Activated naive CD4-positive, alpha-beta T cell treated with anti-CD3 and anti-CD28 coated beads, Interleukin-2, amount 50 U/mL, for 24 hours (primary cell): ENCODE data around the gene SEC24C.
"Not testable (repeated sequence)": the region's sequence is repeated elsewhere in the genome, so short reads cannot be mapped to it uniquely, and the experiment has no call there.

Experiments used
- H3K27ac Mint-ChIP-seq: one replicate; pipeline ENCODE4 v1.8.0; 2021; ENCODE audit warnings: mild to moderate bottlenecking, mixed read lengths
- H3K27me3 Mint-ChIP-seq: one replicate; pipeline ENCODE4 v1.8.0; 2021; ENCODE audit warnings: mixed read lengths
- H3K36me3 Mint-ChIP-seq: one replicate; pipeline ENCODE4 v1.8.0; 2021; ENCODE audit warnings: mixed read lengths
- H3K4me1 Mint-ChIP-seq: one replicate; pipeline ENCODE4 v1.8.0; 2021; ENCODE audit warnings: mixed read lengths
- H3K4me3 Mint-ChIP-seq: one replicate; pipeline ENCODE4 v1.8.0; 2021; ENCODE audit warnings: mild to moderate bottlenecking, mixed read lengths
- H3K9me3 Mint-ChIP-seq: one replicate; pipeline ENCODE4 v1.8.0; 2021; ENCODE audit warnings: mixed read lengths

SEC24C gene

DNA sequence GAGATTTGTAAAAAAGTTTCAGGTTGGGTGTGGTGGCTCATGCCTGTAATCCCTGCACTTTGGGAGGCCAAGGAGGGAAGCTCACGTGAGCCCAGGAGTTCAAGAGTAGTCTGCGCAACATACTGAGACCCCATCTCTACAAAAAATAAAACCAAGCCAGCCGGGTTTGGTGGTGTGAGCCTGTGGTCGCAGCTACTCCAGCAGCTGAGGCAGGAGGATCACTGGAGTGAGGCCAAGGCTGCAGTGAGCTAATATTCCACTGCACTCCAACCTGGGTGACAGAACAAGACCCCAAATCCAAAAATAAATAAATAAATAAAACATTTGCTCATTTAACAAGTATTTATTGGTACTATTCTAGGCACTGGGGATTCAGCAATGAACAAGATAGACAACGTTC is 36.1 kb downstream of the SEC24C start:
- Mint-ChIP-seq H3K4me3 (peak overlapping the region; percentile 100), H3K36me3 (peaks cover 10% of the 10 kb centered on the region), H3K4me1 (peaks cover 51% of the 10 kb centered on the region), H3K27me3 (no peaks in the 10 kb centered on the region), H3K27ac (peak overlapping the region; percentile 37), H3K9me3 (no peaks in the 10 kb centered on the region)

DNA sequence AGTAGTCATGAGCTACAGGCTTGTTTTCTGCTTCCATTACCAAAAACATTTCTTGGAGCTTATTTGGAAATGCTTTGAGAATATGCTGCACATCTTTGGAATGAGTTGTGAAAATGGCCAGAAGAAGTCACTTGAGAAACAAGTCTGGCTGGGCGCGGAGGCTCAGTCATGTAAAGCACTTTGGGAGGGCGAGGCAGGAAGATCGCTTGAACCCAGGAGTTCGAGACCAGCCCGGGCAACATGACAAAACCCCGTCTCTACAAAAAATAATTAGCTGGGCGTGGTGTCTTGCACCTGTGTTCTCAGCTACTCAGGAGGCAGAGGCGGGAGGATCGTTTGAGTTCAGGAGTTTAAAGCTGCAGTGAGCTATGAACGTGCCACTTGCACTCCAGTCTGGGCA is 36.8 kb downstream of the SEC24C start:
- Mint-ChIP-seq H3K27me3 (no peaks in the 10 kb centered on the region), H3K4me3 (peak overlapping the region; percentile 100), H3K27ac (peak overlapping the region; percentile 76), H3K4me1 (peaks cover 47% of the 10 kb centered on the region), H3K9me3 (no peaks in the 10 kb centered on the region), H3K36me3 (peaks cover 7% of the 10 kb centered on the region)

DNA sequence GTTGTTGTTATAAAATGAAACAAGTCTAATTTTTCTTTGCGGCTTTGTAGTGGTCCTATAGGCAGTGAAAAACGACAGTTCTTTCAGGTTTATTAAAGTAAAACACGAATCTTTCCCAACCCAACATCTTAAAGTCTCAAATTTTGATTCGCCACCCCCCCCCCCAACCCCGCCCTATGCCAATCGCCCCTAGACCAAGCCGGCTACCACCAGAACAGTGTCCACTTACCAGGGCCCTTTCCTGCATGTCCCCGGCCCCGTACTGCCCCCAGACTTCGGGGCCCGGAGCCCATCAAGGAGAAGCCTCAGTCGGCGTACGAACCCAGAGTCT is 37.3 kb downstream of the SEC24C start:
- H3K9me3 Mint-ChIP-seq, result no peaks in the 10 kb centered on the region
- H3K4me3 Mint-ChIP-seq, result peak overlapping the region; percentile 100
- no peaks in the 10 kb centered on the region for H3K27me3 Mint-ChIP-seq
- H3K4me1 Mint-ChIP-seq, result peaks cover 52% of the 10 kb centered on the region
- peaks cover 8% of the 10 kb centered on the region for H3K36me3 Mint-ChIP-seq
- H3K27ac Mint-ChIP-seq, result peak overlapping the region; percentile 100

DNA sequence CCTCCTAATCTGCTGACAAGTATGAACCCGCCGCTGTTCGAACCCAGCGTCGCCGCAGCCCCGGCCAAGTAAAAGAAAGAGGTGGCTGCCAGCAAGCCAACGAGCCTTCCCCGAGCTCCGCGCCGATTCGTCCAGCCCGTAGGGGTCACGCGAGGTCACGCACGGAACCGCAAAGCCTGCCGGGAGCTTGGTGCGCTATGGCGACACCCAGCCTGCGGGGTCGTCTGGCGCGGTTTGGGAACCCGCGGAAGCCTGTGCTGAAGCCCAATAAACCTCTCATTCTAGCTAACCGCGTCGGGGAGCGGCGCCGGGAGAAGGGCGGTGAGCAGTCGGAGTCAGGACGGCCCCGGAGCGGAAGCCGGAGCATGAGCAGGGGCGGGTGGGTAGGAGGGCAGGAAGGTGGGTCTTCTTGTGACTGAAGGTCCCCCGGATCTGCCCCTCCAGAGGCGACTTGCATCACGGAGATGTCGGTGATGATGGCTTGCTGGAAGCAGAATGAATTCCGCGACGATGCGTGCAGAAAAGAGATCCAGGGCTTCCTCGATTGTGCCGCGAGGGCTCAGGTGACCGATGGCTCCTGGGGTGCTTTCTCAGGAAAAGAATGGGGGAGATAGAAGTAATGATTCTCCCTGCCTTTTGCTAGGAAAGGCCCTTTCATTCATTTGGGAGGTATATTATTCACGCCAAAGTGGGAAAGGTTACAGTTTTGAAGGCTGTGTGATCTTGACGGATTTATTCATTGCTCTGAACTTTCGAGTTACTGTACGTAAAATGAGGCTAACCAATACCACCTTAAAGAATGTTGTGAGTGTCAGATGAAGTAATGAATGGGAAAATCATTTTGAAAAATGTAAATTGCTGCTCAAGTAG is 37.9 kb downstream of the SEC24C start, which contains the start of gene CHCHD1:
TSS of gene CHCHD1 (plus strand) at position 170 of the 870 bp plus-strand sequence. CDS start at position 198, 28 bp downstream.
- H3K4me3 Mint-ChIP-seq, result peak within 1 kb of the TSS; percentile 100
- peak within 1 kb of the TSS; percentile 100 for H3K27ac Mint-ChIP-seq
- peaks cover 51% of the 10 kb centered on the region for H3K4me1 Mint-ChIP-seq
- peaks cover 8% of the 10 kb centered on the region for H3K36me3 Mint-ChIP-seq
- H3K27me3 Mint-ChIP-seq, result no peaks in the 10 kb centered on the region
- H3K9me3 Mint-ChIP-seq, result no peaks in the 10 kb centered on the region

DNA sequence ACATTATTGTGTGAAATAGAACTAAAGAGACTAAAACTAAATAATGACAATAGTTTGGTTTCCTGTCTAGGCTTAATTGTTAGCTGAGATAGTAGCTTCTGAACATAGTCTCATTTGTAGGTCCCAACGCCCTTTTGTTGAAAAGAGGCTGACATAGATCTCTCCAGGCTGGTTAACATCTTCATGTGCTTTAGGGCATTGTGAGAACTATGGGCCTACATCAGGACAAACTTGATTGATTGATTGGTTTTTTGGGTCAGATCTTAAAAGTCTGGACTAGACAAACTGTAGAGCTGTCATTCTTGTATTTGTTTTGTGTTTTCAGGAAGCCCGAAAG is 38.5 kb downstream of the SEC24C start:
- Mint-ChIP-seq H3K27ac (peak overlapping the region; percentile 100), H3K27me3 (no peaks in the 10 kb centered on the region), H3K9me3 (no peaks in the 10 kb centered on the region), H3K4me3 (peak overlapping the region; percentile 100), H3K4me1 (peaks cover 52% of the 10 kb centered on the region), H3K36me3 (peaks cover 8% of the 10 kb centered on the region)

DNA sequence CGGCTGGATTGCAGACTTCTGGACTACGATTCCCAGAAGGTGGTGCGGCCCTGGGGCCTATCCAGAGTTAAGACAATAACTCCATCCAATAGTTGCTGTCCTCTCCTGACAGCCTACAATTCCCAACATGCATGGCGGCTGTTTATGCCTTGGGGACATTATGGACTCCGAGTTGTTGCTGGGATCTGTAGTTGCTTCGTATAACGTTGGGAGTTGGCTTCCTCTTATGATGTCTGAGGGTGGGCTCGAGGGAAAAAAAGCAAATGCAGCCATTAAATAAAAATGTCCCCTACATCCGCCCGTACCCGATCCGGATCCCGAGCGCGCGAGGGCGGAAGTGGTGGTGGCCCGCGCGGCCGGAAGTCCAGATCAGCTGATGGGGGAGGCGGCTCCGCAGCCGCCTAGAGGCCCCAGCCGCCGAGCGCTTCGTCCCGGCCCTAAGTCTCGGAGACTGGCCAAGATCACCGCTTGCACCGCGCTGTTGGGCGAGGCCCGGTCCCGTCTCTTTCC is 41.1 kb downstream of the SEC24C start, which contains the start of gene ZSWIM8:
TSS of gene ZSWIM8 (plus strand) at position 396 of the 510 bp plus-strand sequence. CDS start 273 bp downstream, outside the sequence.
- no peaks in the 10 kb centered on the region for H3K27me3 Mint-ChIP-seq
- peaks cover 12% of the 10 kb centered on the region for H3K36me3 Mint-ChIP-seq
- H3K4me3 Mint-ChIP-seq, result peak within 1 kb of the TSS; percentile 97
- H3K9me3 Mint-ChIP-seq, result no peaks in the 10 kb centered on the region
- H3K4me1 Mint-ChIP-seq, result peaks cover 48% of the 10 kb centered on the region
- peak within 1 kb of the TSS; percentile 95 for H3K27ac Mint-ChIP-seq

DNA sequence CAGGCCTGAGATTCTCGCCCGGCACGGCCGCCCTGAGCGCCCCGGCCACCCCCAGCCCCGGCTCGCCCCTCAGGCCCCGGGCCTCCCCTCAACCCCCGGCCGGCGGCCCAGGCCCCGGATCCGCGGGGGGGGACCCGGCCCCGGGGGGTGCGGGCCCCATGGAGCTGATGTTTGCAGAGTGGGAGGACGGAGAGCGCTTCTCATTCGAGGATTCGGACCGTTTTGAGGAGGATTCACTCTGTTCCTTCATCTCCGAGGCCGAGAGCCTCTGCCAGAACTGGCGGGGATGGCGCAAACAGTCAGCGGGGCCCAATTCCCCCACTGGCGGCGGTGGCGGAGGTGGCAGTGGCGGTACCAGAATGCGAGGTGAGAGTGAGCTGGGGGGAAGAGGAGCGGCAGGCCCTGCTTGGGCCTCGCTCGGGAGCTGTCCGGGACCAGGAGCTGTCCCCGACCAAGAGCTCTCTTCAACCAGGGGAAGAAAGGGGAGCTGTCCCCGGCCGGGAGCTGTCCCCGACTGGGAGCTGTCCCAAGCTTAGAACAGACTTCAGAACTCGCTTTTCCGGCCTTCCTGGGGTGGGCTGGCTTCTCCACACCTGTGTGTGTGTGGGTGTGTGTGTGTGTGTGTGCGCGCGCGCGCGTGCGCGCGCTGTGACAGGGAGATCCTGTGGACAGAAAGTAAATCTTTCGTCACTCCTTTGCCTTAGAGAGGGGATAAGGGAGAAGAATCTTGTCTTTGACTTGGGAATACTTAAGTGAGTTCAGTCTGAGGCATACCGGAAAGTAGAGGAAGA is 41.7 kb downstream of the SEC24C start:
- peaks cover 42% of the 10 kb centered on the region for H3K4me1 Mint-ChIP-seq
- peaks cover 12% of the 10 kb centered on the region for H3K36me3 Mint-ChIP-seq
- H3K27me3 Mint-ChIP-seq, result no peaks in the 10 kb centered on the region
- H3K27ac Mint-ChIP-seq, result peak overlapping the region; percentile 95
- H3K4me3 Mint-ChIP-seq, result peak overlapping the region; percentile 97
- H3K9me3 Mint-ChIP-seq, result no peaks in the 10 kb centered on the region

DNA sequence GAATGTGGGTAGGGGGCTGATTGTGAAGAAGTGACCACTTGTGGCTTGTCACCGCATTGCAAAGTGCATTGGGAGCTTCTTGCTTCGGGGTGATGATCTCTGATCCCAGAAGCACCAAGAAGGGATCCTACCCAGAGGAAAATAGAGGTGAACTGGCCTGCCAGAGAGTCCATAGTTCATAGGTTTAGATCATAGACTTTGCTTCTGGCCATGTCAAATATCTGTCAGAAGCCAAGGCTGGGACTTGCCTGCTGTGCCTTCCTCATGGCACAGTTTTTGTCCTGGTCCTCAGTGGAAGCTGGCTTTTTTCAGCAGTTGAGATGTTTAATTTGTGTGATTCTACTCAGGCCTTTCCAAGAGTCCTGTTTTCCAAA is 42.3 kb downstream of the SEC24C start:
- peak overlapping the region; percentile 97 for H3K4me3 Mint-ChIP-seq
- H3K4me1 Mint-ChIP-seq, result peaks cover 39% of the 10 kb centered on the region
- no peaks in the 10 kb centered on the region for H3K27me3 Mint-ChIP-seq
- peak overlapping the region; percentile 91 for H3K27ac Mint-ChIP-seq
- peaks cover 12% of the 10 kb centered on the region for H3K36me3 Mint-ChIP-seq
- no peaks in the 10 kb centered on the region for H3K9me3 Mint-ChIP-seq

DNA sequence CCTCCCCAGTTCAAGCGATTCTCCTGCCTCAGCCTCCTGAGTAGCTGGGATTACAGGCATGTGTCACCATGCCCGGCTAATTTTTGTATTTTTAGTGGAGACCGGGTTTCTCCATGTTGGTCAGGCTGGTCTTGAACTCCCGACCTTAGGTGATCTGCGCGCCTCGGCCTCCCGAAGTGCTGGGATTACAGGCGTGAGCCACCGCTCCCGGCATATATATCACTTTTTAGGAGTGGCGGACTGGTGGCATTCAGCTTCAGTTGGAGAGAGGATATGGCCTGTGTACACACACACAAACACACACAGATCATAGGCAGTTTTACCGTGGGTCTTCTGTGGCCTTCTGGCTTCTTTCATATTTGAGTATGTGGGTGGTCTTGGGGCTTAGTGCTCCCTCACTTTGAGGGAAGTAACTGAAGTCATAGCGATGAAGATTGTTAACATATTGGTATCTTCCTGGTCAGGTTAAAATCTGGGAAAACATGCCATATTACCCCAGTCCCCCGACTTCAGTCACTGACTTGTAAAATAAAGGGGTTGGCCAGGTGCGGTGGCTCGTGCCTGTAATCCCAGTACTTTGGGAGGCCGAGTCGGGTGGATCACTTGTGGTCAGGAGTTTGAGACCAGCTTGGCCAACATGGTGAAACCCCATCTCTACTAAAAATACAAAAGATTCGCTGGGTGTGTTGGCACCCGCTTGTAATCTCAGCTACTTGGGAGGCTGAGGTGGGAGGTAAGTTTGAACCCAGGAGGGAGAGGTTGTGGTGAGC is 43.0 kb downstream of the SEC24C start:
- Mint-ChIP-seq H3K4me3 (peak overlapping the region; percentile 52), H3K4me1 (peaks cover 35% of the 10 kb centered on the region)
- not testable (repeated sequence) for H3K36me3 Mint-ChIP-seq, H3K9me3 Mint-ChIP-seq, H3K27me3 Mint-ChIP-seq, H3K27ac Mint-ChIP-seq

DNA sequence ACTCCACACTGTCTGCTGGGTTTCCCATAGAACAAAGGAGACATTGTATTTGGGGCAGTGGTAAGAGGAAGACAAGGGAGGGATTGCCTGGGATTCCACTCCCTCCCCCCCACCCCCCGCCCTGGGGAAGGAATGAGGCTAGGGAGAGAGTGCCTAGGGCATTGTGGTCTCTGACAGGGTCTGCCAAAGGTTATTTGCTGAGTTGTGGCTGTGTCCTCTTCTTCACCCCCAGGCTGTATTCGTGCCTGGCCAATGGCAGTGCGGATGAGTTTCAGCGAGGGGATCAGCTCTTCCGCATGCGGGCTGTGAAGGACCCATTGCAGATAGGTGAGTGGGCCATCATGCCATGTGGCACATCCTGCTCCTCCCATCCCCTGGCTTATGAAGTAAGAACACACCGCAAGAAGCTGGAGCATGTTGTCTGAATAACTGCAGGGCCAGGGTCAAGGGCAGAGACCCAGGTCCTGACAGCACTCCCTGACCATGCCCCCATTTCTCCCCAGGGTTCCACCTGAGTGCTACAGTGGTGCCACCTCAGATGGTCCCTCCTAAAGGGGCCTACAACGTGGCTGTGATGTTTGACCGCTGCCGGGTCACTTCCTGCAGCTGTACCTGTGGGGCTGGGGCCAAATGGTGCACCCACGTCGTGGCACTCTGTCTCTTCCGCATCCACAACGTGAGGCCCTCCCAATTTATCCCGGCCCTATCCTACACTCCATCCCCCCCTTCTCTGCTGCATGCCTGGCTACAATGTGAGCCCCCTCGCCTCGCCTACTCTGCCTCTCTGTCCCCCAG is 44.9 kb downstream of the SEC24C start:
- H3K9me3 Mint-ChIP-seq, result no peaks in the 10 kb centered on the region
- peaks cover 25% of the 10 kb centered on the region for H3K4me1 Mint-ChIP-seq
- no peak overlapping the region for H3K4me3 Mint-ChIP-seq
- H3K27ac Mint-ChIP-seq, result no peak overlapping the region
- H3K27me3 Mint-ChIP-seq, result no peaks in the 10 kb centered on the region
- peaks cover 5% of the 10 kb centered on the region for H3K36me3 Mint-ChIP-seq

DNA sequence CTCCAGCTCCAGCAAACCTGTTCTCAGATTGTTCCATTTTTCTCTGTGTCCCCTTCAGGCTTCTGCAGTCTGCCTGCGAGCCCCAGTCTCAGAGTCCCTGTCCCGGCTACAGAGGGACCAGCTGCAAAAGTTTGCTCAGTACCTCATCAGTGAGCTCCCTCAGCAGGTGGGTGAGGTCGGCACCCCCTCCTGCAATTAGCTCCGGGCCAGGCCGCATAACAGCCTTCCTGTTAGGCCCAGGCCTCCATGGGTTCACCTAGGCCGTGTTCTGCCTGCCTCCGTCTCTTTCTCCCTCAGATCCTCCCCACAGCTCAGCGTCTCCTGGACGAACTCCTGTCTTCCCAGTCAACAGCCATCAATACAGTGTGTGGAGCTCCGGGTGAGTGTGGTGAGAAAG is 45.5 kb downstream of the SEC24C start:
- H3K4me3 Mint-ChIP-seq, result no peak overlapping the region
- peaks cover 5% of the 10 kb centered on the region for H3K36me3 Mint-ChIP-seq
- no peaks in the 10 kb centered on the region for H3K27me3 Mint-ChIP-seq
- no peak overlapping the region for H3K27ac Mint-ChIP-seq
- H3K4me1 Mint-ChIP-seq, result peaks cover 25% of the 10 kb centered on the region
- H3K9me3 Mint-ChIP-seq, result no peaks in the 10 kb centered on the region

DNA sequence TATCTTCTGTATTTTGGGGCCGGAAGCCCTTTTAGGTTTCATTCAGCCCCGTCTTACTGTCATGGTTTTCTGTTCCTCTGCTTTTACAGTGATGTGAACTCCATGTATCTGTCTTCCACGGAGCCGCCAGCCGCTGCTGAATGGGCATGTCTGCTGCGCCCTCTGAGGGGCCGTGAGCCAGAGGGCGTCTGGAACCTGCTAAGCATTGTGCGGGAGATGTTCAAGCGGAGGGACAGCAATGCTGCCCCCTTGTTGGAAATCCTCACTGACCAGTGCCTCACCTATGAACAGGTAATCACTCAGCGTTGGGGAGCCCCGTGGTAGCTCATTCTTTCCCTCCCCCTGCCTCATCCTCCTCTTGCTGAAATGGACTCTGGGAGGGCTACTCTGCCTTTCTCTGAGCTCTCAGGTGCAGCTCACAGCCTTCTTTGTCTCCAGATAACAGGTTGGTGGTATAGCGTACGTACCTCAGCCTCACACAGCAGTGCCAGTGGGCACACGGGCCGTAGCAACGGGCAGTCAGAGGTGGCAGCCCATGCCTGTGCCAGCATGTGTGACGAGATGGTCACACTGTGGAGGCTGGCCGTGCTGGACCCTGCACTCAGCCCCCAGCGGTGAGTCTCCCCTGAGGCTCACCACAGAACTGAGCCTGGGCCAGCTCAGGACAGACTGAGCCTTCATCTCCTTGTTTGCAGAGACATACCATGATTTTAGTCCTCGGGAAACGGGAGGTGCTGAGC is 46.9 kb downstream of the SEC24C start:
- Mint-ChIP-seq H3K27me3 (no peaks in the 10 kb centered on the region), H3K36me3 (peaks cover 6% of the 10 kb centered on the region), H3K4me1 (peaks cover 17% of the 10 kb centered on the region), H3K27ac (no peak overlapping the region), H3K4me3 (no peak overlapping the region), H3K9me3 (no peaks in the 10 kb centered on the region)

DNA sequence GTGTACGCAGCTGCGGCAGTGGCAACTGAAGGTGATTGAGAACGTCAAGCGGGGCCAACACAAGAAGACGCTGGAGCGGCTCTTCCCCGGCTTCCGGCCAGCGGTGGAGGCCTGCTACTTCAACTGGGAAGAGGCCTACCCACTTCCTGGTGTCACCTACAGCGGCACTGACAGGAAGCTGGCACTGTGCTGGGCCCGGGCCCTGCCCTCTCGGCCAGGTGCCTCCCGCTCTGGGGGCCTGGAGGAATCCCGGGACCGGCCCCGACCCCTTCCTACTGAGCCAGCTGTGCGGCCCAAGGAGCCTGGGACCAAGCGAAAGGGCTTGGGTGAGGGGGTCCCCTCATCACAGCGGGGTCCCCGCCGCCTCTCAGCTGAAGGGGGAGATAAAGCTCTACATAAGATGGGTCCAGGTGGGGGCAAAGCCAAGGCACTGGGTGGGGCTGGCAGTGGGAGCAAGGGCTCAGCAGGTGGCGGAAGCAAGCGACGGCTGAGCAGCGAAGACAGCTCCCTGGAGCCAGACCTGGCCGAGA is 47.8 kb downstream of the SEC24C start:
- Mint-ChIP-seq H3K27ac (no peak overlapping the region), H3K9me3 (no peaks in the 10 kb centered on the region), H3K27me3 (no peaks in the 10 kb centered on the region), H3K36me3 (peaks cover 8% of the 10 kb centered on the region), H3K4me3 (no peak overlapping the region), H3K4me1 (peaks cover 14% of the 10 kb centered on the region)

DNA sequence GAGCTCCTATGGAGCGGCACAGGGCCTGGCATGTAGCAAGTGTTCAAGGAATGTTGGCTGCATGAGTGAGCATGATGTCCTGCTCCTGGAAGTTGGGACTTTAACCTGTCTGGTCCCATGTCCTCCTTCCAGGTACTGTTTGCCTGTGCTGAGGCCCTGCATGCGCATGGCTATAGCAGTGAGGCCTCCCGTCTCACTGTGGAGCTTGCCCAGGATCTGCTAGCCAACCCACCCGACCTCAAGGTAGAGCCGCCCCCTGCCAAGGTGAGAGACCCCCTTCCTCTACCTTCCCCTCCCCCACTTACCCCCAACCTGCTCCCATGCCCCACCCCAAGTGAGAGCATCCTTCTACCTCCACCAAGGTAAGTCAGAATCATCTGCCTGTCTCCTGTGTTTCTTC is 49.3 kb downstream of the SEC24C start:
- peaks cover 11% of the 10 kb centered on the region for H3K36me3 Mint-ChIP-seq
- peaks cover 4% of the 10 kb centered on the region for H3K4me1 Mint-ChIP-seq
- H3K27ac Mint-ChIP-seq, result no peak overlapping the region
- H3K9me3 Mint-ChIP-seq, result no peaks in the 10 kb centered on the region
- no peaks in the 10 kb centered on the region for H3K27me3 Mint-ChIP-seq
- H3K4me3 Mint-ChIP-seq, result no peak overlapping the region
